Skeletal muscle tissue (tissue), 1 donor: Measurements from ENCODE around the gene DSTN. TPM values are rescaled to one million over a fixed set of nuclear protein-coding genes. Genes with fewer than 3 reads are reported as not detected.

ENCODE experiments used
- total RNA-seq: library from RNA; depleted of rRNA; stranded (reverse); fragments of >200 nt; gene quantifications from one replicate; pipeline ENCODE4 v1.2.3, GENCODE V29; 2014

DSTN gene
- total RNA-seq, 1 donor from 2014 or later, result 104 TPM

Other genes starting within 250 kb of the DSTN start
- gene BFSP1, start 38.7 kb upstream of the DSTN start, total RNA-seq, result 1.0 TPM
- gene RRBP1, start 112.2 kb downstream of the DSTN start, total RNA-seq, result 76.2 TPM
- gene BANF2, start 129.9 kb downstream of the DSTN start, total RNA-seq, result not detected